H9 (cell line): Measurements from ENCODE around the gene MAP3K7. TPM values are rescaled to one million over a fixed set of nuclear protein-coding genes. Genes with fewer than 3 reads are reported as not detected.
A peak's percentile ranks its signal among the peaks of the same experiment; 100 is the strongest.

Source experiments
- DNase-seq: peaks from one replicate; pipeline ENCODE4 v3.0.0-alpha.2; 2017
- H2AFZ ChIP-seq: one replicate; pipeline ENCODE4 v1.6.1; 2013; ENCODE audit warnings: mild to moderate bottlenecking, low read length, control low read depth, moderate library complexity
- H2AK5ac ChIP-seq: 2 replicates; pipeline ENCODE4 v1.6.1; 2013; ENCODE audit warnings: low read length, control low read depth, mixed read lengths; ENCODE audit not compliant: insufficient read length
- H2BK120ac ChIP-seq: one replicate; pipeline ENCODE4 v1.6.1; 2013; ENCODE audit warnings: low read depth, mild to moderate bottlenecking, low read length, control low read depth, inconsistent platforms; ENCODE audit not compliant: poor library complexity, severe bottlenecking
- H2BK12ac ChIP-seq: 2 replicates; pipeline ENCODE4 v1.6.1; 2013; ENCODE audit warnings: low read length, control low read depth, mixed read lengths, low read depth; ENCODE audit not compliant: insufficient read length
- H2BK15ac ChIP-seq: 2 replicates; pipeline ENCODE4 v1.6.1; 2013; ENCODE audit warnings: low read depth, low read length, control low read depth
- H2BK20ac ChIP-seq: one replicate; pipeline ENCODE4 v1.6.1; 2013; ENCODE audit warnings: low read depth, mild to moderate bottlenecking, low read length, control low read depth, inconsistent platforms; ENCODE audit not compliant: poor library complexity, severe bottlenecking
- H2BK5ac ChIP-seq: 2 replicates; pipeline ENCODE4 v1.6.1; 2013; ENCODE audit warnings: low read length, control low read depth, mixed read lengths; ENCODE audit not compliant: insufficient read length
- H3K14ac ChIP-seq: 2 replicates; pipeline ENCODE4 v1.6.1; 2013; ENCODE audit warnings: low read length, control low read depth; ENCODE audit not compliant: insufficient read depth
- H3K18ac ChIP-seq: 2 replicates; pipeline ENCODE4 v1.6.1; 2013; ENCODE audit warnings: low read depth, mild to moderate bottlenecking, mixed read lengths, low read length, control low read depth; ENCODE audit not compliant: insufficient read length
- H3K23ac ChIP-seq: 2 replicates; pipeline ENCODE4 v1.6.1; 2013; ENCODE audit warnings: low read length, control low read depth, mixed read lengths, low read depth; ENCODE audit not compliant: insufficient read length
- H3K23me2 ChIP-seq: 2 replicates; pipeline ENCODE4 v1.6.1; 2013; ENCODE audit warnings: low read depth, mild to moderate bottlenecking, mixed read lengths, low read length, control low read depth; ENCODE audit not compliant: insufficient read length, poor library complexity, severe bottlenecking
- H3K27ac ChIP-seq: 2 replicates; pipeline ENCODE4 v1.5.1; 2013; ENCODE audit warnings: low read length, control low read depth, mixed read lengths, low read depth; ENCODE audit not compliant: insufficient read length
- H3K27me3 ChIP-seq: 2 replicates; pipeline ENCODE4 v1.6.1; 2013; ENCODE audit warnings: low read length, control low read depth, inconsistent platforms; ENCODE audit not compliant: insufficient read depth
- H3K4ac ChIP-seq: 2 replicates; pipeline ENCODE4 v1.6.1; 2013; ENCODE audit warnings: low read depth, mild to moderate bottlenecking, control low read depth, inconsistent platforms, low read length, moderate library complexity
- H3K4me1 ChIP-seq: 2 replicates; pipeline ENCODE4 v1.6.1; 2013; ENCODE audit warnings: low read length, control low read depth, inconsistent platforms; ENCODE audit not compliant: insufficient read depth
- H3K4me2 ChIP-seq: 2 replicates; pipeline ENCODE4 v1.6.1; 2013; ENCODE audit warnings: low read length, control low read depth, mixed read lengths; ENCODE audit not compliant: insufficient read length, insufficient read depth
- H3K56ac ChIP-seq: 2 replicates; pipeline ENCODE4 v1.6.1; 2013; ENCODE audit warnings: low read depth, mild to moderate bottlenecking, mixed read lengths, low read length, control low read depth; ENCODE audit not compliant: insufficient read length
- H3K79me1 ChIP-seq: 2 replicates; pipeline ENCODE4 v1.6.1; 2013; ENCODE audit warnings: low read depth, mild to moderate bottlenecking, moderate library complexity, low read length, control low read depth, inconsistent platforms; ENCODE audit not compliant: insufficient read depth, poor library complexity, severe bottlenecking
- H3K79me2 ChIP-seq: 2 replicates; pipeline ENCODE4 v1.6.1; 2013; ENCODE audit warnings: low read length, control low read depth, inconsistent platforms; ENCODE audit not compliant: insufficient read depth
- H3K9ac ChIP-seq: 2 replicates; pipeline ENCODE4 v1.6.1; 2013; ENCODE audit warnings: low read length, control low read depth, mixed read lengths; ENCODE audit not compliant: insufficient read length; ENCODE audit errors: extremely low read depth
- H3K9me3 ChIP-seq: one replicate; pipeline ENCODE4 v1.6.1; 2013; ENCODE audit warnings: low read depth, low read length, inconsistent platforms; ENCODE audit not compliant: control insufficient read depth
- H3T11ph ChIP-seq: one replicate; pipeline ENCODE4 v1.6.1; 2013; ENCODE audit warnings: mild to moderate bottlenecking, low read length, control low read depth, inconsistent platforms
- H4K20me1 ChIP-seq: one replicate; pipeline ENCODE4 v1.6.1; 2013; ENCODE audit not compliant: control insufficient read depth, insufficient read length, insufficient read depth
- H4K5ac ChIP-seq: 2 replicates; pipeline ENCODE4 v1.6.1; 2013; ENCODE audit warnings: low read depth, mild to moderate bottlenecking, mixed read lengths, low read length, control low read depth; ENCODE audit not compliant: insufficient read length
- H4K8ac ChIP-seq: replicated peaks from 2 replicates; pipeline ENCODE4 v1.6.1; 2013; ENCODE audit warnings: low read length, control low read depth, mixed read lengths, low read depth; ENCODE audit not compliant: insufficient read length
- H4K91ac ChIP-seq: 2 replicates; pipeline ENCODE4 v1.6.1; 2013; ENCODE audit warnings: low read depth, mild to moderate bottlenecking, moderate library complexity, mixed read lengths, low read length, control low read depth; ENCODE audit not compliant: insufficient read length
- H3K27ac Mint-ChIP-seq, 3 experiments: 2 replicates in 2 of 3; 3 replicates in 1 of 3; pipeline ENCODE4 v1.8.0; 2020 to 2021; ENCODE audit warnings: mixed read lengths in 3 of 3, mild to moderate bottlenecking in 1 of 3, moderate library complexity in 1 of 3
- H3K27me3 Mint-ChIP-seq: 2 replicates; pipeline ENCODE4 v1.8.0; 2021; ENCODE audit warnings: low read depth, mild to moderate bottlenecking, moderate library complexity, mixed read lengths
- H3K36me3 Mint-ChIP-seq, 3 experiments: 2 replicates in 2 of 3; 3 replicates in 1 of 3; pipeline ENCODE4 v1.8.0; 2020 to 2021; ENCODE audit warnings: low read depth in 3 of 3, mixed read lengths in 3 of 3; ENCODE audit not compliant: insufficient read depth in 1 of 3
- H3K4me1 Mint-ChIP-seq, 2 experiments: 2 replicates each; pipeline ENCODE4 v1.8.0; 2020; ENCODE audit warnings: mixed read lengths in 2 of 2
- H3K4me3 Mint-ChIP-seq, 2 experiments: 2 replicates in 1 of 2; 3 replicates in 1 of 2; pipeline ENCODE4 v1.8.0; 2020 to 2021; ENCODE audit warnings: mild to moderate bottlenecking in 2 of 2, mixed read lengths in 2 of 2, moderate library complexity in 1 of 2
- H3K9me3 Mint-ChIP-seq, 2 experiments: 2 replicates in 1 of 2; 3 replicates in 1 of 2; pipeline ENCODE4 v1.8.0; 2020; ENCODE audit warnings: mild to moderate bottlenecking in 2 of 2, mixed read lengths in 2 of 2, moderate library complexity in 1 of 2
- WGBS: extraction: QIAGEN DNeasy Blood & Tissue Kit; methylation state at CpG from one replicate; pipeline ENCODE4 v1.1.7; 2013; ENCODE audit warnings: missing lambda C conversion rate, low lambda C conversion rate, mixed read lengths; ENCODE audit not compliant: insufficient read length; ENCODE audit errors: extremely low coverage; 5-methylcytosine and 5-hydroxymethylcytosine counted together
- total RNA-seq: library from RNA; stranded (reverse); gene quantifications from 2 replicates; pipeline ENCODE4 v1.2.1, GENCODE V29; 2021
- TF ChIP-seq, protein P1 (sequence below): fragments of 200-600 bp; sonication (generic); conservative IDR thresholded peaks from 3 replicates; pipeline ENCODE4 v1.8.0; 2021; ENCODE audit warnings: antibody characterized with exemption, mild to moderate bottlenecking

Gene MAP3K7
- total RNA-seq, 1 experiment from 2014 or later, result 31.3 TPM

DNA sequence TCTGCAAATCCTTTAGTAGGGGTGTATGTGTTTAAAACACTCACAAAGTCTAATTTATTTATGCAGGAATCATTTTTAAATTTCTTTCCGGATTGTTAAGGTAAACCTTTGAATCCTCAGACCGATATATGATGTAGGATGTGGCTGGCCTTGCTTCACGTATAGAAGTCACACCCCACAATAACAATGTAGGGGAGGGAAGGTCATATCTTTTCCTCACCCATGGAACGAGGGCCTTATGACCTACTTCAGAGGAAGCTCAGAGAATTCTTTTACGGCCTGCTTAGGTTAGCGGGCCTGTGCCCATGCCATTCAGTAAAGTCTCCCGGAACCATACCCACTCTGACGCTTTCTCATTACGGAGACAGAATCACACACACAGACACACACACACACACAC is 102.9 kb downstream of the MAP3K7 start:
- no CpG with 5 or more reads among the region's 9 CpGs for WGBS
- Histone ChIP-seq H2BK5ac (no peak overlapping the region), H3K27ac (no peak overlapping the region), H3T11ph (no peak overlapping the region), H3K79me2 (no peaks in the 10 kb centered on the region), H3K56ac (no peak overlapping the region), H3K9me3 (no peaks in the 10 kb centered on the region), H2AK5ac (no peak overlapping the region), H3K23ac (no peak overlapping the region), H2BK120ac (no peak overlapping the region), H4K8ac (no peak overlapping the region), H3K79me1 (no peaks in the 10 kb centered on the region), H3K4me2 (no peak overlapping the region), H4K5ac (no peak overlapping the region), H3K27me3 (no peaks in the 10 kb centered on the region), H3K23me2 (no peaks in the 10 kb centered on the region), H2BK15ac (no peak overlapping the region), H3K18ac (no peak overlapping the region), H3K9ac (no peak overlapping the region), H4K20me1 (no peaks in the 10 kb centered on the region), H2BK20ac (no peak overlapping the region), H2AFZ (no peak overlapping the region), H4K91ac (no peak overlapping the region), H3K4ac (no peak overlapping the region), H3K4me1 (peaks cover 3% of the 10 kb centered on the region; the same call in 1 of the 2 replicates), H3K14ac (no peak overlapping the region), H2BK12ac (no peak overlapping the region)
- Mint-ChIP-seq H3K4me3 (no peak overlapping the region), H3K9me3 (peaks cover 18 to 24% of the 10 kb centered on the region in 2 experiments), H3K36me3 (peaks cover 4 to 25% (median 19%) of the 10 kb centered on the region in 3 experiments), H3K4me1 (peaks cover 34 to 35% of the 10 kb centered on the region in 2 experiments), H3K27me3 (no peaks in the 10 kb centered on the region), H3K27ac (0 out of 7 replicates have a peak overlapping the region, but pooled peaks of 1 of the 3 experiments have one; percentile 16)
- TF ChIP-seq, protein P1, sequence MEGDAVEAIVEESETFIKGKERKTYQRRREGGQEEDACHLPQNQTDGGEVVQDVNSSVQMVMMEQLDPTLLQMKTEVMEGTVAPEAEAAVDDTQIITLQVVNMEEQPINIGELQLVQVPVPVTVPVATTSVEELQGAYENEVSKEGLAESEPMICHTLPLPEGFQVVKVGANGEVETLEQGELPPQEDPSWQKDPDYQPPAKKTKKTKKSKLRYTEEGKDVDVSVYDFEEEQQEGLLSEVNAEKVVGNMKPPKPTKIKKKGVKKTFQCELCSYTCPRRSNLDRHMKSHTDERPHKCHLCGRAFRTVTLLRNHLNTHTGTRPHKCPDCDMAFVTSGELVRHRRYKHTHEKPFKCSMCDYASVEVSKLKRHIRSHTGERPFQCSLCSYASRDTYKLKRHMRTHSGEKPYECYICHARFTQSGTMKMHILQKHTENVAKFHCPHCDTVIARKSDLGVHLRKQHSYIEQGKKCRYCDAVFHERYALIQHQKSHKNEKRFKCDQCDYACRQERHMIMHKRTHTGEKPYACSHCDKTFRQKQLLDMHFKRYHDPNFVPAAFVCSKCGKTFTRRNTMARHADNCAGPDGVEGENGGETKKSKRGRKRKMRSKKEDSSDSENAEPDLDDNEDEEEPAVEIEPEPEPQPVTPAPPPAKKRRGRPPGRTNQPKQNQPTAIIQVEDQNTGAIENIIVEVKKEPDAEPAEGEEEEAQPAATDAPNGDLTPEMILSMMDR, result no peak
- DNase-seq, result no peak
